Measurements from ENCODE around the gene SLC19A1. TPM values are rescaled to one million over a fixed set of nuclear protein-coding genes. Genes with fewer than 3 reads are reported as not detected.
A peak's percentile ranks its signal among the peaks of the same experiment; 100 is the strongest.

SLC19A1 gene
- total and polyA plus RNA-seq, 8 donors, result 2.9 to 23.3 (median 5.3) TPM

- intact Hi-C loops (cut with DNase I; ENCODE audit: low total_unique reads), result no loop called here
- Histone ChIP-seq H3K9me3 (peaks cover 0 to 16% (median 12%) of the 10 kb centered on the region in 4 donors), H3K27ac (peak overlapping the region in 4 of 5 donors; percentile 11 to 52 (median 30)), H3K36me3 (peaks cover 9 to 49% (median 37%) of the 10 kb centered on the region in 4 donors), H3K4me1 (peaks cover 0 to 8% (median 3%) of the 10 kb centered on the region in 4 donors), H3K4me3 (no peak overlapping the region), H3K27me3 (no peaks in the 10 kb centered on the region)
- TF ChIP-seq CTCF (IDR thresholded peaks at IDR 0.05) (no peak), EP300 (IDR thresholded peaks at IDR 0.05) (no peak), POLR2AphosphoS5 (IDR thresholded peaks at IDR 0.05) (no peak), POLR2A (IDR thresholded peaks at IDR 0.05) (no peak)
- 66 to 76% (median 74%) methylated on average over 22 to 29 of the region's 29 CpGs for WGBS, 5 donors
- DNase-seq, result peak; percentile 59 to 75
These were observed 16.9 kb downstream of the SLC19A1 start for GRCh38 chr21:45525153-45525909.

- intact Hi-C loops (cut with DNase I; ENCODE audit: low total_unique reads), result no loop called here
- H3K27ac ChIP-seq, result peak overlapping the region in 4 of 5 donors; percentile 11 to 52 (median 30)
These were observed 17.5 kb downstream of the SLC19A1 start for GRCh38 chr21:45524756-45525152.

GRCh38 chr21:45523411-45524101 lies 18.7 kb downstream of the SLC19A1 start:
- Histone ChIP-seq H3K9me3 (peaks cover 0 to 32% (median 24%) of the 10 kb centered on the region in 4 donors), H3K27me3 (no peaks in the 10 kb centered on the region), H3K4me1 (peaks cover 0 to 8% (median 3%) of the 10 kb centered on the region in 4 donors), H3K4me3 (no peak overlapping the region), H3K27ac (no peak overlapping the region), H3K36me3 (peaks cover 0 to 36% (median 23%) of the 10 kb centered on the region in 4 donors)
- DNase-seq, result peak in 1 of 2 donors; percentile 24
- TF ChIP-seq POLR2AphosphoS5 (IDR thresholded peaks at IDR 0.05), result no peak
- TF ChIP-seq POLR2A (IDR thresholded peaks at IDR 0.05), result no peak
- TF ChIP-seq EP300 (IDR thresholded peaks at IDR 0.05), result no peak
- no peak for TF ChIP-seq CTCF (IDR thresholded peaks at IDR 0.05)
- intact Hi-C loops (cut with DNase I; ENCODE audit: low total_unique reads), result no loop called here
- 76 to 89% (median 82%) methylated on average over 10 to 16 of the region's 16 CpGs for WGBS, 5 donors

More at GRCh38 chr21:45524756-45525152, 17.5 kb downstream of the SLC19A1 start:
- H3K9me3 ChIP-seq, result peaks cover 0 to 20% (median 17%) of the 10 kb centered on the region in 4 donors
- DNase-seq, result peak in 1 of 2 donors; percentile 20
- 92 to 100% (median 95%) methylated on average over 4 to 10 of the region's 11 CpGs for WGBS, 5 donors
- TF ChIP-seq CTCF (IDR thresholded peaks at IDR 0.05), result no peak
- no peak for TF ChIP-seq POLR2A (IDR thresholded peaks at IDR 0.05)
- TF ChIP-seq POLR2AphosphoS5 (IDR thresholded peaks at IDR 0.05), result no peak
- TF ChIP-seq EP300 (IDR thresholded peaks at IDR 0.05), result no peak
- H3K27me3 ChIP-seq, result no peaks in the 10 kb centered on the region
- H3K4me3 ChIP-seq, result no peak overlapping the region
- peaks cover 3 to 48% (median 32%) of the 10 kb centered on the region in 4 donors for H3K36me3 ChIP-seq
- H3K4me1 ChIP-seq, result peaks cover 0 to 8% (median 3%) of the 10 kb centered on the region in 4 donors

- Histone ChIP-seq H3K36me3 (peaks cover 0 to 33% (median 23%) of the 10 kb centered on the region in 4 donors), H3K4me3 (no peak overlapping the region), H3K9me3 (peaks cover 0 to 37% (median 27%) of the 10 kb centered on the region in 4 donors), H3K27me3 (no peaks in the 10 kb centered on the region), H3K4me1 (peaks cover 0 to 8% (median 3%) of the 10 kb centered on the region in 4 donors), H3K27ac (no peak overlapping the region)
- intact Hi-C loops (cut with DNase I; ENCODE audit: low total_unique reads), result no loop called here
- whole genome bisulfite sequencing, 5 donors, result 83 to 99% (median 98%) methylated on average over 6 of the region's 6 CpGs
- no peak for TF ChIP-seq POLR2A (IDR thresholded peaks at IDR 0.05)
- TF ChIP-seq CTCF (IDR thresholded peaks at IDR 0.05), result no peak
- TF ChIP-seq POLR2AphosphoS5 (IDR thresholded peaks at IDR 0.05), result no peak
- no peak for TF ChIP-seq EP300 (IDR thresholded peaks at IDR 0.05)
- no peak for DNase-seq
These were observed 19.3 kb downstream of the SLC19A1 start for GRCh38 chr21:45522986-45523385.
